Chondrocyte (in vitro differentiated cells): ENCODE results near the gene TSC22D3. TPM values are rescaled to one million over a fixed set of nuclear protein-coding genes. Genes with fewer than 3 reads are reported as not detected.

Source experiments
- DNase-seq: peaks from one replicate; pipeline ENCODE4 v3.0.0; 2021; ENCODE audit warnings: mixed read lengths, low spot score
- H3K27ac Mint-ChIP-seq: one replicate; pipeline ENCODE4 v1.8.0; 2021; ENCODE audit warnings: mild to moderate bottlenecking, moderate library complexity, mixed read lengths; ENCODE audit not compliant: unreplicated experiment
- H3K27me3 Mint-ChIP-seq: 2 replicates; pipeline ENCODE4 v1.8.0; 2021; ENCODE audit warnings: low read depth, mixed read lengths
- H3K36me3 Mint-ChIP-seq: 2 replicates; pipeline ENCODE4 v1.8.0; 2021; ENCODE audit warnings: low read depth, mixed read lengths
- H3K4me1 Mint-ChIP-seq: 2 replicates; pipeline ENCODE4 v1.8.0; 2021; ENCODE audit warnings: low read depth, mild to moderate bottlenecking, mixed read lengths
- H3K4me3 Mint-ChIP-seq: one replicate; pipeline ENCODE4 v1.8.0; 2021; ENCODE audit warnings: mild to moderate bottlenecking, moderate library complexity, mixed read lengths; ENCODE audit not compliant: unreplicated experiment
- H3K9me3 Mint-ChIP-seq: 2 replicates; pipeline ENCODE4 v1.8.0; 2021; ENCODE audit warnings: low read depth, mixed read lengths
- CTCF ChIP-seq: fragments of 200-600 bp; sonication (generic); IDR thresholded peaks from 2 replicates; pipeline ENCODE4 v1.5.0; 2021; ENCODE audit warnings: antibody characterized with exemption, mild to moderate bottlenecking, moderate library complexity
- total RNA-seq: library from RNA; stranded (reverse); gene quantifications from 3 replicates; pipeline ENCODE4 v1.2.1, GENCODE V29; 2021

The TSC22D3 gene
- total RNA-seq, 1 donor from 2014 or later: 191 TPM

GRCh38 chrX:107805179-107805578, 29.6 kb upstream of the TSC22D3 start:
- TF ChIP-seq CTCF: no peak
- Mint-ChIP-seq H3K27me3 (peaks cover 3% of the 10 kb centered on the region), H3K9me3 (peaks cover 27% of the 10 kb centered on the region), H3K36me3 (peaks cover 2% of the 10 kb centered on the region), H3K4me1 (no peaks in the 10 kb centered on the region), H3K4me3 (no peak overlapping the region), H3K27ac (no peak overlapping the region)
- no peak for DNase-seq

GRCh38 chrX:107804427-107804826, 28.8 kb upstream of the TSC22D3 start:
- Mint-ChIP-seq H3K27ac (no peak overlapping the region), H3K36me3 (peaks cover 2% of the 10 kb centered on the region), H3K4me3 (no peak overlapping the region), H3K9me3 (peaks cover 30% of the 10 kb centered on the region), H3K27me3 (peaks cover 6% of the 10 kb centered on the region), H3K4me1 (no peaks in the 10 kb centered on the region)
- DNase-seq: no peak
- no peak for TF ChIP-seq CTCF

GRCh38 chrX:107787827-107788226, 12.2 kb upstream of the TSC22D3 start:
- no peaks in the 10 kb centered on the region for H3K36me3 Mint-ChIP-seq
- no peaks in the 10 kb centered on the region for H3K4me1 Mint-ChIP-seq

GRCh38 chrX:107780525-107780924, 4.9 kb upstream of the TSC22D3 start:
- no peak overlapping the region for H3K27ac Mint-ChIP-seq
- no peaks in the 10 kb centered on the region for H3K9me3 Mint-ChIP-seq
- no peak for DNase-seq
- no peaks in the 10 kb centered on the region for H3K36me3 Mint-ChIP-seq
- TF ChIP-seq CTCF: no peak
- peaks cover 12% of the 10 kb centered on the region for H3K4me1 Mint-ChIP-seq
- H3K4me3 Mint-ChIP-seq: no peak overlapping the region
- H3K27me3 Mint-ChIP-seq: peaks cover 4% of the 10 kb centered on the region

More at GRCh38 chrX:107787827-107788226, 12.2 kb upstream of the TSC22D3 start:
- H3K27ac Mint-ChIP-seq: no peak overlapping the region
- peaks cover 16% of the 10 kb centered on the region for H3K27me3 Mint-ChIP-seq
- H3K9me3 Mint-ChIP-seq: no peaks in the 10 kb centered on the region
- TF ChIP-seq CTCF: no peak
- no peak overlapping the region for H3K4me3 Mint-ChIP-seq
- no peak for DNase-seq

GRCh38 chrX:107777536-107777832, 1.9 kb upstream of the TSC22D3 start, which contains the start of gene NCBP2L:
NCBP2L (plus strand) TSS chrX:107777733; CDS start chrX:107794221, 16,488 bp downstream.
- H3K4me1 Mint-ChIP-seq: peaks cover 25% of the 10 kb centered on the region
- H3K27me3 Mint-ChIP-seq: no peaks in the 10 kb centered on the region
- H3K27ac Mint-ChIP-seq: peak within 1 kb of the TSS; percentile 93
- TF ChIP-seq CTCF: peak; percentile 22
- H3K4me3 Mint-ChIP-seq: peak within 1 kb of the TSS; percentile 79
- no peaks in the 10 kb centered on the region for H3K9me3 Mint-ChIP-seq
- peaks cover 2% of the 10 kb centered on the region for H3K36me3 Mint-ChIP-seq
- DNase-seq: no peak
